ENCODE data around the gene OPN1SW.

The OPN1SW gene

GRCh38 chr7:128775744-128776474, at the start of gene OPN1SW:
Gene OPN1SW (minus strand): TSS chr7:128775794. CDS start chr7:128775781, 13 bp downstream.
- ATAC-seq (no peak), DNase-seq (no peak)
- Mint-ChIP-seq H3K4me1 (peaks cover 13% of the 10 kb centered on the region), H3K27ac (peak within 1 kb of the TSS in 1 of 2 donors; percentile 31), H3K27me3 (no peaks in the 10 kb centered on the region), H3K4me3 (peak within 1 kb of the TSS in 1 of 2 donors; percentile 16), H3K9me3 (peaks cover 12 to 26% of the 10 kb centered on the region in 2 donors)

GRCh38 chr7:128821724-128822123, 46.1 kb upstream of the OPN1SW start:
- Mint-ChIP-seq H3K27ac (no peak overlapping the region), H3K9me3 (no peaks in the 10 kb centered on the region), H3K4me3 (no peak overlapping the region), H3K27me3 (peaks cover 5% of the 10 kb centered on the region), H3K4me1 (peaks cover 18% of the 10 kb centered on the region)
- ATAC-seq (no peak), DNase-seq (no peak)

- no peaks in the 10 kb centered on the region for H3K9me3 Mint-ChIP-seq
- ATAC-seq = no peak
- peaks cover 18% of the 10 kb centered on the region for H3K4me1 Mint-ChIP-seq
- H3K27me3 Mint-ChIP-seq = no peaks in the 10 kb centered on the region
- DNase-seq = no peak
- no peak overlapping the region for H3K4me3 Mint-ChIP-seq
- no peak overlapping the region for H3K27ac Mint-ChIP-seq
Measured at GRCh38 chr7:128818694-128819093, 43.1 kb upstream of the OPN1SW start.

GRCh38 chr7:128815289-128815942, 39.8 kb upstream of the OPN1SW start:
- no peak overlapping the region for H3K4me3 Mint-ChIP-seq
- no peaks in the 10 kb centered on the region for H3K27me3 Mint-ChIP-seq
- no peak for ATAC-seq
- no peak overlapping the region for H3K27ac Mint-ChIP-seq
- DNase-seq = no peak
- peaks cover 15% of the 10 kb centered on the region for H3K4me1 Mint-ChIP-seq
- no peaks in the 10 kb centered on the region for H3K9me3 Mint-ChIP-seq

GRCh38 chr7:128814499-128814898, 38.9 kb upstream of the OPN1SW start:
- Mint-ChIP-seq H3K4me3 (no peak overlapping the region), H3K9me3 (no peaks in the 10 kb centered on the region), H3K4me1 (peaks cover 6% of the 10 kb centered on the region), H3K27ac (no peak overlapping the region), H3K27me3 (no peaks in the 10 kb centered on the region)
- no peak for ATAC-seq
- no peak for DNase-seq

- no peak for ATAC-seq
- H3K9me3 Mint-ChIP-seq = no peaks in the 10 kb centered on the region
- no peak overlapping the region for H3K4me3 Mint-ChIP-seq
- no peaks in the 10 kb centered on the region for H3K4me1 Mint-ChIP-seq
- DNase-seq = no peak
- no peak overlapping the region for H3K27ac Mint-ChIP-seq
- no peaks in the 10 kb centered on the region for H3K27me3 Mint-ChIP-seq
Measured at GRCh38 chr7:128812514-128813168, 37.0 kb upstream of the OPN1SW start.

GRCh38 chr7:128811631-128812430, 36.2 kb upstream of the OPN1SW start:
- no peak overlapping the region for H3K27ac Mint-ChIP-seq
- no peak overlapping the region for H3K4me3 Mint-ChIP-seq

GRCh38 chr7:128810997-128811396, 35.4 kb upstream of the OPN1SW start:
- Mint-ChIP-seq H3K9me3 (no peaks in the 10 kb centered on the region), H3K4me3 (no peak overlapping the region), H3K27me3 (no peaks in the 10 kb centered on the region), H3K4me1 (no peaks in the 10 kb centered on the region), H3K27ac (no peak overlapping the region)
- no peak for ATAC-seq
- no peak for DNase-seq

More at GRCh38 chr7:128811631-128812430, 36.2 kb upstream of the OPN1SW start:
- Mint-ChIP-seq H3K9me3 (no peaks in the 10 kb centered on the region), H3K4me1 (no peaks in the 10 kb centered on the region), H3K27me3 (no peaks in the 10 kb centered on the region)
- no peak for DNase-seq
- no peak for ATAC-seq

GRCh38 chr7:128810473-128810872, 34.9 kb upstream of the OPN1SW start:
- Mint-ChIP-seq H3K27me3 (no peaks in the 10 kb centered on the region), H3K27ac (no peak overlapping the region), H3K4me1 (no peaks in the 10 kb centered on the region), H3K4me3 (no peak overlapping the region), H3K9me3 (no peaks in the 10 kb centered on the region)
- no peak for DNase-seq
- ATAC-seq = no peak

GRCh38 chr7:128809363-128809762, 33.8 kb upstream of the OPN1SW start:
- ATAC-seq = no peak
- H3K4me1 Mint-ChIP-seq = no peaks in the 10 kb centered on the region
- H3K27me3 Mint-ChIP-seq = no peaks in the 10 kb centered on the region
- no peak for DNase-seq
- H3K27ac Mint-ChIP-seq = no peak overlapping the region
- H3K9me3 Mint-ChIP-seq = no peaks in the 10 kb centered on the region
- H3K4me3 Mint-ChIP-seq = no peak overlapping the region

GRCh38 chr7:128807191-128807590, 31.6 kb upstream of the OPN1SW start:
- Mint-ChIP-seq H3K4me3 (no peak overlapping the region), H3K27me3 (no peaks in the 10 kb centered on the region), H3K4me1 (no peaks in the 10 kb centered on the region), H3K9me3 (no peaks in the 10 kb centered on the region), H3K27ac (no peak overlapping the region)
- no peak for DNase-seq
- no peak for ATAC-seq

- Mint-ChIP-seq H3K9me3 (no peaks in the 10 kb centered on the region), H3K27ac (no peak overlapping the region), H3K4me1 (no peaks in the 10 kb centered on the region), H3K4me3 (no peak overlapping the region), H3K27me3 (no peaks in the 10 kb centered on the region)
- DNase-seq = no peak
- ATAC-seq = no peak
Measured at GRCh38 chr7:128805225-128805624, 29.6 kb upstream of the OPN1SW start.

GRCh38 chr7:128804484-128804883, 28.9 kb upstream of the OPN1SW start:
- Mint-ChIP-seq H3K27ac (no peak overlapping the region), H3K4me1 (no peaks in the 10 kb centered on the region), H3K4me3 (no peak overlapping the region), H3K9me3 (no peaks in the 10 kb centered on the region), H3K27me3 (no peaks in the 10 kb centered on the region)
- DNase-seq (no peak), ATAC-seq (no peak)

GRCh38 chr7:128801667-128802418, 26.2 kb upstream of the OPN1SW start:
- H3K4me1 Mint-ChIP-seq = no peaks in the 10 kb centered on the region
- no peak for DNase-seq
- ATAC-seq = no peak
- H3K9me3 Mint-ChIP-seq = no peaks in the 10 kb centered on the region
- no peak overlapping the region for H3K27ac Mint-ChIP-seq
- no peak overlapping the region for H3K4me3 Mint-ChIP-seq
- H3K27me3 Mint-ChIP-seq = no peaks in the 10 kb centered on the region

GRCh38 chr7:128801003-128801402, 25.4 kb upstream of the OPN1SW start:
- peak overlapping the region in 1 of 2 donors; percentile 21 for H3K27ac Mint-ChIP-seq
- no peaks in the 10 kb centered on the region for H3K9me3 Mint-ChIP-seq
- DNase-seq (no peak), ATAC-seq (no peak)
- H3K4me1 Mint-ChIP-seq = no peaks in the 10 kb centered on the region
- no peaks in the 10 kb centered on the region for H3K27me3 Mint-ChIP-seq
- no peak overlapping the region for H3K4me3 Mint-ChIP-seq

Measured in stimulated activated naive CD8-positive, alpha-beta T cell treated with anti-CD3 and anti-CD28 coated beads, Interleukin-15, amount 100 ng/mL, for 72 hours (primary cell).